Lung microvascular endothelial cell (primary cell): ENCODE results near the gene COPG1. TPM values are rescaled to one million over a fixed set of nuclear protein-coding genes. Genes with fewer than 3 reads are reported as not detected.

Experiments used
- total RNA-seq: library from RNA; depleted of rRNA; stranded (reverse); fragments of >200 nt; gene quantifications from 2 replicates; pipeline ENCODE4 v1.2.1, GENCODE V29; 2014

COPG1 gene
- total RNA-seq, 1 donor from 2014 or later, result 221 TPM

Other genes starting within 250 kb of the COPG1 start
- 2.6 and 11.5 TPM in 2 replicates for gene EFCC1, start 248.3 kb upstream of the COPG1 start, total RNA-seq
- gene GP9, start 188.8 kb upstream of the COPG1 start, total RNA-seq, result not detected in 2 replicates
- gene RAB43, start 127.8 kb upstream of the COPG1 start, total RNA-seq, result 49.0 and 90.9 TPM in 2 replicates
- gene ISY1, start 88.5 kb upstream of the COPG1 start, total RNA-seq, result 45.0 and 47.9 TPM in 2 replicates
- gene CNBP, start 65.7 kb upstream of the COPG1 start, total RNA-seq, result 207 and 229 TPM in 2 replicates
- 18.7 and 20.3 TPM in 2 replicates for gene HMCES, start 29.3 kb downstream of the COPG1 start, total RNA-seq
- under 0.01 TPM in 2 replicates for gene EFCAB12, start 179.0 kb downstream of the COPG1 start, total RNA-seq
- gene MBD4, start 190.3 kb downstream of the COPG1 start, total RNA-seq, result 16.3 and 28.8 TPM in 2 replicates
- gene IFT122, start 190.6 kb downstream of the COPG1 start, total RNA-seq, result 23.5 and 37.9 TPM in 2 replicates